Endothelial cell of umbilical vein (primary cell): Measurements from ENCODE around the gene CALD1.

Experiments used
- CTCF ChIP-seq, 2 donors: IDR thresholded peaks; 1 replicate in 1 of 2; 2 replicates in 1 of 2; pipeline ENCODE4 v1.5.1; 2011; ENCODE audit warnings: low read length in 2 of 2, mild to moderate bottlenecking in 2 of 2, moderate library complexity in 2 of 2, control low read depth in 1 of 2, inconsistent platforms in 1 of 2, low read depth in 1 of 2; ENCODE audit not compliant: insufficient read depth in 1 of 2; ENCODE audit errors: extremely low read depth in 1 of 2
- EZH2 ChIP-seq: IDR thresholded peaks from 2 replicates; pipeline ENCODE4 v1.6.1; 2012; ENCODE audit warnings: borderline replicate concordance, low read depth, mild to moderate bottlenecking, moderate library complexity, low read length, inconsistent platforms; ENCODE audit not compliant: severe bottlenecking
- FOS ChIP-seq: IDR thresholded peaks from 2 replicates; pipeline ENCODE4 v1.6.1; 2011; ENCODE audit warnings: mild to moderate bottlenecking, low read length, moderate library complexity, borderline replicate concordance; ENCODE audit not compliant: insufficient read depth
- GATA2 ChIP-seq: IDR thresholded peaks from 2 replicates; pipeline ENCODE4 v1.7.0; 2011; ENCODE audit warnings: low read depth, mild to moderate bottlenecking, moderate library complexity, mixed read lengths, low read length; ENCODE audit not compliant: insufficient read length, insufficient read depth
- JUN ChIP-seq: IDR thresholded peaks from 2 replicates; pipeline ENCODE4 v1.6.1; 2011; ENCODE audit warnings: borderline replicate concordance, low read depth; ENCODE audit not compliant: insufficient read length, insufficient read depth
- MAX ChIP-seq: IDR thresholded peaks from 2 replicates; pipeline ENCODE4 v1.6.1; 2011; ENCODE audit not compliant: insufficient read depth, insufficient read length
- POLR2A ChIP-seq: IDR thresholded peaks from 2 replicates; pipeline ENCODE4 v1.6.1; 2012; ENCODE audit warnings: low read depth, mild to moderate bottlenecking, control low read depth, low read length
- POLR2AphosphoS5 ChIP-seq: IDR thresholded peaks from 2 replicates; pipeline ENCODE4 v1.6.1; 2012; ENCODE audit warnings: low read depth, mild to moderate bottlenecking, control low read depth, low read length, moderate library complexity; ENCODE audit not compliant: insufficient read depth

- no peak for TF ChIP-seq CTCF (IDR thresholded peaks at IDR 0.05; ENCODE audit: extremely low read depth in 1 of 2, insufficient read depth in 1 of 2, low read depth in 1 of 2, low read length in 2 of 2)
- no peak for TF ChIP-seq MAX
- no peak for TF ChIP-seq POLR2AphosphoS5
- no peak for TF ChIP-seq FOS
- TF ChIP-seq POLR2A = no peak
- no peak for TF ChIP-seq JUN
- TF ChIP-seq GATA2 = no peak
- TF ChIP-seq EZH2 = no peak
Measured at GRCh38 chr7:134948246-134948645, 168.8 kb downstream of the CALD1 start.
